HFFc6 (cell line): ENCODE measurements around the gene SIGLEC11. TPM values are rescaled to one million over a fixed set of nuclear protein-coding genes. Genes with fewer than 3 reads are reported as not detected.

Experiments used
- DNase-seq: peaks from one replicate; pipeline ENCODE4 v3.0.0-alpha.2; 2018
- H3K27ac Mint-ChIP-seq: 2 replicates; pipeline ENCODE4 v1.8.0; 2020; ENCODE audit warnings: mild to moderate bottlenecking, mixed read lengths
- H3K27me3 Mint-ChIP-seq: 2 replicates; pipeline ENCODE4 v1.8.0; 2021; ENCODE audit warnings: mild to moderate bottlenecking, moderate library complexity, mixed read lengths; ENCODE audit not compliant: insufficient read depth
- H3K36me3 Mint-ChIP-seq: 2 replicates; pipeline ENCODE4 v1.8.0; 2021; ENCODE audit warnings: low read depth, mixed read lengths
- H3K4me1 Mint-ChIP-seq: 2 replicates; pipeline ENCODE4 v1.8.0; 2020; ENCODE audit warnings: low read depth, mixed read lengths
- H3K4me3 Mint-ChIP-seq: 2 replicates; pipeline ENCODE4 v1.8.0; 2020; ENCODE audit warnings: mild to moderate bottlenecking, moderate library complexity, mixed read lengths
- H3K9me3 Mint-ChIP-seq: 2 replicates; pipeline ENCODE4 v1.8.0; 2020; ENCODE audit warnings: mild to moderate bottlenecking, mixed read lengths
- total RNA-seq, 6 experiments: library from RNA; stranded (reverse); fragmentation: NEBNext Ultra II Directional; extraction: Animal tissue kit (Norgen Biotek cat#: 25700); gene quantifications; 2 replicates in 1 of 6; 3 replicates in 5 of 6; pipeline ENCODE4 v1.2.3, GENCODE V29; 2021
- TF ChIP-seq, protein P1 (sequence below): fragments of 200-600 bp; sonication (generic); IDR thresholded peaks from 2 replicates; pipeline ENCODE4 v1.5.0; 2021; ENCODE audit warnings: antibody characterized with exemption, mild to moderate bottlenecking

The SIGLEC11 gene
- total RNA-seq, 6 experiments from 2014 or later, result not detected

DNA sequence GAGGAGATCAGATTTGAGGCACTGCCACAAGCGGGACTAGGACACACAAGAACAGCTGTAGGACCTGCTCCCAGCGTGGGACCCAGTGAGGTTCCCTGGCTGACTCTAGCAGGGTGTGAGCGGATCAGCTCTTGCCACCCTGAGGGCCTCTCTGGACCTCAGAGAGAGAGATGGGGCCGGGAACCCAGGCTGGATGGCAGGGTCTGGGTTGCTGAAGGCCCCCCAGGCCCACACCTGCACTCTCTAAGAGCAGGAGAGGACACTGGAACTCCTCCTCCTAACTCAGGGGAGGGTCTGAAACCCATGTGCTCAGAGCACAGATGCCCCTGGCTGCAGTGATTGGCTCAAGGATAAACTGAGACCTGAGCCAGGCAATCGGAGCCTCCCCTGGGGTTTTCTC lies 50.8 kb downstream of the SIGLEC11 start:
- TF ChIP-seq, protein P1, sequence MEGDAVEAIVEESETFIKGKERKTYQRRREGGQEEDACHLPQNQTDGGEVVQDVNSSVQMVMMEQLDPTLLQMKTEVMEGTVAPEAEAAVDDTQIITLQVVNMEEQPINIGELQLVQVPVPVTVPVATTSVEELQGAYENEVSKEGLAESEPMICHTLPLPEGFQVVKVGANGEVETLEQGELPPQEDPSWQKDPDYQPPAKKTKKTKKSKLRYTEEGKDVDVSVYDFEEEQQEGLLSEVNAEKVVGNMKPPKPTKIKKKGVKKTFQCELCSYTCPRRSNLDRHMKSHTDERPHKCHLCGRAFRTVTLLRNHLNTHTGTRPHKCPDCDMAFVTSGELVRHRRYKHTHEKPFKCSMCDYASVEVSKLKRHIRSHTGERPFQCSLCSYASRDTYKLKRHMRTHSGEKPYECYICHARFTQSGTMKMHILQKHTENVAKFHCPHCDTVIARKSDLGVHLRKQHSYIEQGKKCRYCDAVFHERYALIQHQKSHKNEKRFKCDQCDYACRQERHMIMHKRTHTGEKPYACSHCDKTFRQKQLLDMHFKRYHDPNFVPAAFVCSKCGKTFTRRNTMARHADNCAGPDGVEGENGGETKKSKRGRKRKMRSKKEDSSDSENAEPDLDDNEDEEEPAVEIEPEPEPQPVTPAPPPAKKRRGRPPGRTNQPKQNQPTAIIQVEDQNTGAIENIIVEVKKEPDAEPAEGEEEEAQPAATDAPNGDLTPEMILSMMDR, result no peak
- no peak for DNase-seq
- H3K36me3 Mint-ChIP-seq, result peaks cover 53% of the 10 kb centered on the region
- peaks cover 4% of the 10 kb centered on the region for H3K27me3 Mint-ChIP-seq
- H3K9me3 Mint-ChIP-seq, result no peaks in the 10 kb centered on the region
- no peaks in the 10 kb centered on the region for H3K4me1 Mint-ChIP-seq
- no peak overlapping the region for H3K4me3 Mint-ChIP-seq
- H3K27ac Mint-ChIP-seq, result no peak overlapping the region

GRCh38 chr19:49908480-49909420 lies 52.2 kb downstream of the SIGLEC11 start:
- Mint-ChIP-seq H3K27ac (no peak overlapping the region), H3K4me3 (no peak overlapping the region), H3K9me3 (no peaks in the 10 kb centered on the region), H3K36me3 (peaks cover 44% of the 10 kb centered on the region), H3K27me3 (peaks cover 4% of the 10 kb centered on the region), H3K4me1 (no peaks in the 10 kb centered on the region)
- DNase-seq, result no peak
- TF ChIP-seq, protein P1, result no peak

DNA sequence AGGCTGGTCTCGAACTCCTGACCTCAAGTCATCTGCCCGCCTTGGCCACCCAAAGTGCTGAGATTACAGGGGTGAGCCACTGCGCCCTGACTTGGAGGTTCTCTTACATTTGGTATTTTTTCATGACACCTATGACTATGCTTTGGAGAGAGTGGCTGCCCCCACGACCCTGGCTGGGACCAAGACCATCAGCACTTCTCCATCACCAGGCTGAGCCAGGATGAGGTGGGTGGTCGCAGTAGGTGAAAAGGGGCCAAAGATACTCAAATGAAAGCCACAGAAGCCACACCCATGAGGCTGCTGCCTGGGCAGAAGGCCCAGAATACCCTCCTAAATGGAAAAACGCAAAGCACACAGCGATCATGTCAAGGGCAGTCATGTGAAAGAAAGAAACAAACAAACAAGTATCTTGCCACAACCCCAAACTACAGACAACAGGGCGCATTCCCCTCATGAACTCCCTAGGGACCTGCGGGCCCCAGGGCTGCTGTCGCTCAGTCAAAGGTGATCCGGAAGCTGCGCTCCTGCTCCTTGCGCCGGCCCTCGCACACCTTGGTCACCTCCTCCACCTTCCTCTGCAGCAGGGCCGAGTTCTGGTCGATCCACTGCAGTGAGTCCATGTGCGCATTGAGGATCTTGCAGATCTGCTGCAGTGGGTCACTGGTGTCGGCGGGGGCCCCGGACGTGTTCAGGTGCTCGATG lies 53.1 kb downstream of the SIGLEC11 start:
- H3K4me3 Mint-ChIP-seq, result no peak overlapping the region
- no peak for DNase-seq
- no peak overlapping the region for H3K27ac Mint-ChIP-seq
- peaks cover 41% of the 10 kb centered on the region for H3K36me3 Mint-ChIP-seq
- no peaks in the 10 kb centered on the region for H3K9me3 Mint-ChIP-seq
- H3K4me1 Mint-ChIP-seq, result peaks cover 6% of the 10 kb centered on the region; the same call in 1 of the 2 replicates
- H3K27me3 Mint-ChIP-seq, result peaks cover 2% of the 10 kb centered on the region; the same call in 1 of the 2 replicates
- TF ChIP-seq, protein P1, result no peak

DNA sequence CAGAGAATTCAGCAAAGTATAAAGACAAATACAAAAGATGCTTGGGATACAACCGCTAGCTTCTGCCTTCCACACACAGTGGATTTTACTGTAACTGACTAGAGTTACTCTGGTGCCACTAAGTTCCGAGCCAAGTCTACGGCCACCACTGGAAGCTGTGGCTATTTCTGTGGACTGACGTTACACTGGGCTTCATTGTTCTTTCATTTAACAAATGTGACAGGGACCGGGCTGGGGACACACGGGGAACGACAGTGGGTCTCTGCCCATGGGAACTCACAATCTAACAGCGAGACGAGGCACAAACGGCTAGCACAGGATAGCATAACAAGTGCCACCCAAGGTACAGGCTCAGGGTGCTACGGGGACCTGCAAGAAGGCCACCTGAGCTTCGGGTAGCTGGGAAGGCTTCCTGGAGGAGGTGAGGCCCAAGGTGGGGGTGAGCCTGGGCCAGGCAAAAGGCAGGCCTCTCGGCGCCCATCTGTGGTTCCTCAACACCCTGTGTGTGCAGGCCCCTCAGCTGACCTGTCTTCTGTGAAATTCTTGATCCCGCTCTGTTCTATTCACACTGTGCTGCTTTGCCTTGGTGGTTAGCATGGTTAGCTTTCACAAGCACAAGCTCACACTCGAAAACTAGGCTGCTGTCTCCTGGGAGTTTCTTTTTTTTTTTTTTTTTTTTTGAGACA lies 54.0 kb downstream of the SIGLEC11 start:
- Mint-ChIP-seq H3K4me1 (peaks cover 6% of the 10 kb centered on the region; the same call in 1 of the 2 replicates), H3K4me3 (no peak overlapping the region), H3K36me3 (peaks cover 41% of the 10 kb centered on the region), H3K9me3 (no peaks in the 10 kb centered on the region), H3K27me3 (peaks cover 2% of the 10 kb centered on the region; the same call in 1 of the 2 replicates), H3K27ac (no peak overlapping the region)
- no peak for DNase-seq
- TF ChIP-seq, protein P1, result no peak

GRCh38 chr19:49904136-49904535 lies 56.8 kb downstream of the SIGLEC11 start:
- Mint-ChIP-seq H3K36me3 (peaks cover 23% of the 10 kb centered on the region; the same call in 1 of the 2 replicates), H3K27me3 (0 out of 2 replicates have a peak, but pooled peaks cover 2% of the 10 kb centered on the region), H3K4me3 (no peak overlapping the region), H3K9me3 (no peaks in the 10 kb centered on the region), H3K4me1 (peaks cover 6% of the 10 kb centered on the region; the same call in 1 of the 2 replicates), H3K27ac (no peak overlapping the region)
- DNase-seq, result no peak
- TF ChIP-seq, protein P1, result no peak
